ENCODE data around the gene RNU5B-1. TPM values are rescaled to one million over a fixed set of nuclear protein-coding genes. Genes with fewer than 3 reads are reported as not detected.

Gene RNU5B-1
- total and polyA plus RNA-seq, 9 of the 15 experiments (the other 6 are each of a cell fraction or from before 2014, with no cell fraction given) = 14.2 TPM; not detected in 8

DNA sequence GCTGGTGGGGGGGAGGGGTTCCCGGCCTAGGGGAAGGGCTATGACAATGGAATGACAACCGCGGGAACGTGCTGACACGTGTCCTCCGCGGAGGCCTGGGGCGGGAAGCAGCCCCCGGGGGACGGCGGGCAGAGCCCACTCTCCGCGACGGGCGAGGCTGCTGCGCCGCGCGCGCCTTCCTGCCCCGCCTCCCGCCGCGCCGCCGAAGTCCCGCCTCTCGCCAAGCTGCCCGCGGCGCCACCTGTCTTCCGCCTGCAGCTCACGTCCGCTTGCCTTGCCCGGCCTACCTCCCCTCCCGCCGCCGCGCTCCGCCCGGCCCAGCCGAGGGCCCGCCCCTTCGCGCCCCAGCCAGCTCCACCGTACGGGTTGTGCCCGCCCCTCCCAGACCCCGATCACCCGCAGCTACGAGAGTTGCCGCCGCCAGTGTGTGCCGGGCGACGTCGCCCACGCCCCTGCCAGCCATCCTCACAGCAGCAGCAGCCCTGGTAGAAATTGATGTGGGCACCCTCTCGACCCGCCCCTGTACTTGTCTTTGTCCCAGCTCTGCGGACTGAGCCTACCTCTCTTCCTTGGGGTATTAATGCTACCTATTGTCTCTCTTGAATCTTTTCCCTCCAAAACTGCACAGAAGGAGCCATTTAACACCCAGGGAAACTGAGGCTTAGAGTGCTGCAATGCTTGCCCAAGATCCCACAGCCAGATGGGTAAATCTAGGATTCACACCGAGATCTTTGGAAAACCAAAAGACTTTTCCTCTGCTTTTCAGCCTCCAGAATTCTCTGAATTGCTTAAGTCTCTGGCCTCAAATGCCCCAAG, 17.6 kb upstream of the RNU5B-1 start, which contains the start of gene PARP16 (continued):
- TF ChIP-seq, protein P1, sequence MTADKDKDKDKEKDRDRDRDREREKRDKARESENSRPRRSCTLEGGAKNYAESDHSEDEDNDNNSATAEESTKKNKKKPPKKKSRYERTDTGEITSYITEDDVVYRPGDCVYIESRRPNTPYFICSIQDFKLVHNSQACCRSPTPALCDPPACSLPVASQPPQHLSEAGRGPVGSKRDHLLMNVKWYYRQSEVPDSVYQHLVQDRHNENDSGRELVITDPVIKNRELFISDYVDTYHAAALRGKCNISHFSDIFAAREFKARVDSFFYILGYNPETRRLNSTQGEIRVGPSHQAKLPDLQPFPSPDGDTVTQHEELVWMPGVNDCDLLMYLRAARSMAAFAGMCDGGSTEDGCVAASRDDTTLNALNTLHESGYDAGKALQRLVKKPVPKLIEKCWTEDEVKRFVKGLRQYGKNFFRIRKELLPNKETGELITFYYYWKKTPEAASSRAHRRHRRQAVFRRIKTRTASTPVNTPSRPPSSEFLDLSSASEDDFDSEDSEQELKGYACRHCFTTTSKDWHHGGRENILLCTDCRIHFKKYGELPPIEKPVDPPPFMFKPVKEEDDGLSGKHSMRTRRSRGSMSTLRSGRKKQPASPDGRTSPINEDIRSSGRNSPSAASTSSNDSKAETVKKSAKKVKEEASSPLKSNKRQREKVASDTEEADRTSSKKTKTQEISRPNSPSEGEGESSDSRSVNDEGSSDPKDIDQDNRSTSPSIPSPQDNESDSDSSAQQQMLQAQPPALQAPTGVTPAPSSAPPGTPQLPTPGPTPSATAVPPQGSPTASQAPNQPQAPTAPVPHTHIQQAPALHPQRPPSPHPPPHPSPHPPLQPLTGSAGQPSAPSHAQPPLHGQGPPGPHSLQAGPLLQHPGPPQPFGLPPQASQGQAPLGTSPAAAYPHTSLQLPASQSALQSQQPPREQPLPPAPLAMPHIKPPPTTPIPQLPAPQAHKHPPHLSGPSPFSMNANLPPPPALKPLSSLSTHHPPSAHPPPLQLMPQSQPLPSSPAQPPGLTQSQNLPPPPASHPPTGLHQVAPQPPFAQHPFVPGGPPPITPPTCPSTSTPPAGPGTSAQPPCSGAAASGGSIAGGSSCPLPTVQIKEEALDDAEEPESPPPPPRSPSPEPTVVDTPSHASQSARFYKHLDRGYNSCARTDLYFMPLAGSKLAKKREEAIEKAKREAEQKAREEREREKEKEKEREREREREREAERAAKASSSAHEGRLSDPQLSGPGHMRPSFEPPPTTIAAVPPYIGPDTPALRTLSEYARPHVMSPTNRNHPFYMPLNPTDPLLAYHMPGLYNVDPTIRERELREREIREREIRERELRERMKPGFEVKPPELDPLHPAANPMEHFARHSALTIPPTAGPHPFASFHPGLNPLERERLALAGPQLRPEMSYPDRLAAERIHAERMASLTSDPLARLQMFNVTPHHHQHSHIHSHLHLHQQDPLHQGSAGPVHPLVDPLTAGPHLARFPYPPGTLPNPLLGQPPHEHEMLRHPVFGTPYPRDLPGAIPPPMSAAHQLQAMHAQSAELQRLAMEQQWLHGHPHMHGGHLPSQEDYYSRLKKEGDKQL (CRISPR knock-in tag; IDR thresholded peaks at IDR 0.05; ENCODE audit: borderline replicate concordance) = no peak
- TF ChIP-seq CCNT2 (IDR thresholded peaks at IDR 0.05; ENCODE audit: borderline replicate concordance, extremely low read depth, insufficient read length, low read depth, low read length) (peak; percentile 76), TEAD1 (CRISPR knock-in tag; IDR thresholded peaks at IDR 0.05) (no peak), FOXM1 (IDR thresholded peaks at IDR 0.05; ENCODE audit: low read depth) (no peak), FOXM1 (CRISPR knock-in tag; IDR thresholded peaks at IDR 0.05; ENCODE audit: low read depth) (no peak), POLR3A (IDR thresholded peaks at IDR 0.05; ENCODE audit: borderline replicate concordance, extremely low read depth, insufficient read depth, insufficient read length) (no peak), CBX3 (IDR thresholded peaks at IDR 0.05; ENCODE audit: borderline replicate concordance in 1 of 2, low read length in 2 of 2) (no peak), MTA3 (IDR thresholded peaks at IDR 0.05; ENCODE audit: borderline replicate concordance) (no peak; the same call in 1 of the 2 replicates), RBFOX2 (IDR thresholded peaks at IDR 0.05; ENCODE audit: low read depth, low read length) (peak; percentile 71), SMAD4 (CRISPR knock-in tag; conservative IDR thresholded peaks at IDR 0.05) (peak; percentile 54; the same call in 1 of the 2 replicates), KDM4B (IDR thresholded peaks at IDR 0.05; ENCODE audit: borderline replicate concordance in 2 of 2, low read depth in 1 of 2) (no peak)
- TF ChIP-seq, protein P2, sequence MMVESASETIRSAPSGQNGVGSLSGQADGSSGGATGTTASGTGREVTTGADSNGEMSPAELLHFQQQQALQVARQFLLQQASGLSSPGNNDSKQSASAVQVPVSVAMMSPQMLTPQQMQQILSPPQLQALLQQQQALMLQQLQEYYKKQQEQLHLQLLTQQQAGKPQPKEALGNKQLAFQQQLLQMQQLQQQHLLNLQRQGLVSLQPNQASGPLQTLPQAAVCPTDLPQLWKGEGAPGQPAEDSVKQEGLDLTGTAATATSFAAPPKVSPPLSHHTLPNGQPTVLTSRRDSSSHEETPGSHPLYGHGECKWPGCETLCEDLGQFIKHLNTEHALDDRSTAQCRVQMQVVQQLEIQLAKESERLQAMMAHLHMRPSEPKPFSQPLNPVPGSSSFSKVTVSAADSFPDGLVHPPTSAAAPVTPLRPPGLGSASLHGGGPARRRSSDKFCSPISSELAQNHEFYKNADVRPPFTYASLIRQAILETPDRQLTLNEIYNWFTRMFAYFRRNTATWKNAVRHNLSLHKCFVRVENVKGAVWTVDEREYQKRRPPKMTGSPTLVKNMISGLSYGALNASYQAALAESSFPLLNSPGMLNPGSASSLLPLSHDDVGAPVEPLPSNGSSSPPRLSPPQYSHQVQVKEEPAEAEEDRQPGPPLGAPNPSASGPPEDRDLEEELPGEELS (CRISPR knock-in tag; IDR thresholded peaks at IDR 0.05; ENCODE audit: borderline replicate concordance) = 0 out of 2 replicates have a peak, but pooled peaks have one; percentile 12
- TF ChIP-seq, protein P3, sequence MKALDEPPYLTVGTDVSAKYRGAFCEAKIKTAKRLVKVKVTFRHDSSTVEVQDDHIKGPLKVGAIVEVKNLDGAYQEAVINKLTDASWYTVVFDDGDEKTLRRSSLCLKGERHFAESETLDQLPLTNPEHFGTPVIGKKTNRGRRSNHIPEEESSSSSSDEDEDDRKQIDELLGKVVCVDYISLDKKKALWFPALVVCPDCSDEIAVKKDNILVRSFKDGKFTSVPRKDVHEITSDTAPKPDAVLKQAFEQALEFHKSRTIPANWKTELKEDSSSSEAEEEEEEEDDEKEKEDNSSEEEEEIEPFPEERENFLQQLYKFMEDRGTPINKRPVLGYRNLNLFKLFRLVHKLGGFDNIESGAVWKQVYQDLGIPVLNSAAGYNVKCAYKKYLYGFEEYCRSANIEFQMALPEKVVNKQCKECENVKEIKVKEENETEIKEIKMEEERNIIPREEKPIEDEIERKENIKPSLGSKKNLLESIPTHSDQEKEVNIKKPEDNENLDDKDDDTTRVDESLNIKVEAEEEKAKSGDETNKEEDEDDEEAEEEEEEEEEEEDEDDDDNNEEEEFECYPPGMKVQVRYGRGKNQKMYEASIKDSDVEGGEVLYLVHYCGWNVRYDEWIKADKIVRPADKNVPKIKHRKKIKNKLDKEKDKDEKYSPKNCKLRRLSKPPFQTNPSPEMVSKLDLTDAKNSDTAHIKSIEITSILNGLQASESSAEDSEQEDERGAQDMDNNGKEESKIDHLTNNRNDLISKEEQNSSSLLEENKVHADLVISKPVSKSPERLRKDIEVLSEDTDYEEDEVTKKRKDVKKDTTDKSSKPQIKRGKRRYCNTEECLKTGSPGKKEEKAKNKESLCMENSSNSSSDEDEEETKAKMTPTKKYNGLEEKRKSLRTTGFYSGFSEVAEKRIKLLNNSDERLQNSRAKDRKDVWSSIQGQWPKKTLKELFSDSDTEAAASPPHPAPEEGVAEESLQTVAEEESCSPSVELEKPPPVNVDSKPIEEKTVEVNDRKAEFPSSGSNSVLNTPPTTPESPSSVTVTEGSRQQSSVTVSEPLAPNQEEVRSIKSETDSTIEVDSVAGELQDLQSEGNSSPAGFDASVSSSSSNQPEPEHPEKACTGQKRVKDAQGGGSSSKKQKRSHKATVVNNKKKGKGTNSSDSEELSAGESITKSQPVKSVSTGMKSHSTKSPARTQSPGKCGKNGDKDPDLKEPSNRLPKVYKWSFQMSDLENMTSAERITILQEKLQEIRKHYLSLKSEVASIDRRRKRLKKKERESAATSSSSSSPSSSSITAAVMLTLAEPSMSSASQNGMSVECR (CRISPR knock-in tag; IDR thresholded peaks at IDR 0.05) = peak; percentile 73

Data from K562 (cell line).